GM23248 (cell line): ENCODE data around the gene PTPN14.

Experiments
- EZH2 ChIP-seq: fragments of 200-600 bp; sonication (generic); IDR thresholded peaks from 2 replicates; pipeline ENCODE4 v1.6.1; 2018; ENCODE audit warnings: antibody characterized with exemption, mild to moderate bottlenecking; ENCODE audit not compliant: insufficient read depth, poor library complexity, severe bottlenecking
- EZH2phosphoT487 ChIP-seq: fragments of 200-600 bp; sonication (generic); IDR thresholded peaks from 2 replicates; pipeline ENCODE4 v1.6.1; 2018; ENCODE audit warnings: antibody characterized with exemption, moderate library complexity, mild to moderate bottlenecking, low read depth; ENCODE audit not compliant: insufficient read depth

DNA sequence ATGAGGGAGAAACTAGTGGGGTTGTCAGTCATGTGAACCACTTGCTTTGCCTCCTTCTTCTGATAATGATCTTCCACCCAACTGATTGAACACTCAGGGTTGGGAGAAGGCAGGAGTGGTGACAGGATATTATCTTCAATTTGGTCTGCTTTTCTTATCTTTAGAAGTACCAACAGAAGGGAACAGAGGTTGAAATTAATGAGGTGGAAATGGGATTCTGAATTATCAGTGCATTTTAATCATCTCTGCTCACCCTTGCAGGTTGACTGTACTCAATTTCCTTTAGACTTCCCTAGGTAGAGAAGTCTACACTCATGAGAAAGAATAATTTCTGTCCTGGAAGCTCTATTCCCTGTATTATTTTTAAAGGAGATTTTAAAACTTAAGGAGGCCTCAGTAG is 19.9 kb upstream of the PTPN14 start:
- TF ChIP-seq EZH2phosphoT487 (no peak), EZH2 (no peak)
